Muscle of back (tissue), 11 donors: ENCODE data around the gene PRRT1B. TPM values are rescaled to one million over a fixed set of nuclear protein-coding genes. Genes with fewer than 3 reads are reported as not detected.

Experiments used
- DNase-seq, 3 donors: peaks; one replicate each; pipeline versions ENCODE4 v3.0.0 to v3.0.0-alpha.2; 2013
- polyA plus RNA-seq, 10 donors: library from polyadenylated mRNA; unstranded; fragments of 120-200 nt; gene quantifications; one replicate each; pipeline ENCODE4 v1.2.1, GENCODE V29; 2013; ENCODE audit not compliant: insufficient read length in 10 of 10

The PRRT1B gene
- polyA plus RNA-seq, 10 donors = 0.11 TPM; not detected in 9

DNA sequence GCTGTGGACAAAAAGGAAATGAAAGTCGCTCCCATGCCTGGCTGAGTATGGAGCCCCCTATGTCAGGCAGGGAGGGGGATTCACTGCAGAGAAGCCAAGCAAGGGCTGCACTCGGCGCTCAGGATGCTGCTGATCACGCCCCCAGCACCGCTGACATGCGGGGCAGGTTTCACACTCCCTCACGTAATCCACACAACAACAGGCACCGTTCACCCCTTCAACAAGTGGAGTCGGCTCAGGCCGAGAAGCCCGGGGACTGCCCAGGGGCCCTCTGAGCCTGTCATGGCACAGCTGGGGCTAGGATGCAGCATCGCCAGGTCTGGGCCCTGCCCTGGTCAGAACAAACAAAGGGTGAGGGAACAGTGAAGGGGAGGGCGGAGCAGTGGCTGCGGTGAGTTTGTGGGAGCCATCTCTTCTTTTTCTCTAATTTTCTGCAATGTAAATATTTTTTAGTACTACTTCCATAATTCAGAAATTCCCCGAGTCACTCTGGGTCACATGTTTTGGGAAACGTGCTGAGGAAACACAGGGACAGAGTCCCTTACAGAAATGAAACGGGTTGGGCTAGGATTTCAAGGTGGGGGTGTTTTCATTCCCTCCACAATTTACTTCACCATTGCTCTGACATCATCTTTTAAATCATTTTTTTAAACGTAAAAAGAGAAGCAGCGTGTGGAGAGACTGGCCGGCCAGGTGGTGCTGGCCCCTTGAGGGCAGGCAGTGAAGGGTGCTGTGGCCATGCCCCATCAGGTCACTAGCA, 49.8 kb downstream of the PRRT1B start:
- DNase-seq = no peak

DNA sequence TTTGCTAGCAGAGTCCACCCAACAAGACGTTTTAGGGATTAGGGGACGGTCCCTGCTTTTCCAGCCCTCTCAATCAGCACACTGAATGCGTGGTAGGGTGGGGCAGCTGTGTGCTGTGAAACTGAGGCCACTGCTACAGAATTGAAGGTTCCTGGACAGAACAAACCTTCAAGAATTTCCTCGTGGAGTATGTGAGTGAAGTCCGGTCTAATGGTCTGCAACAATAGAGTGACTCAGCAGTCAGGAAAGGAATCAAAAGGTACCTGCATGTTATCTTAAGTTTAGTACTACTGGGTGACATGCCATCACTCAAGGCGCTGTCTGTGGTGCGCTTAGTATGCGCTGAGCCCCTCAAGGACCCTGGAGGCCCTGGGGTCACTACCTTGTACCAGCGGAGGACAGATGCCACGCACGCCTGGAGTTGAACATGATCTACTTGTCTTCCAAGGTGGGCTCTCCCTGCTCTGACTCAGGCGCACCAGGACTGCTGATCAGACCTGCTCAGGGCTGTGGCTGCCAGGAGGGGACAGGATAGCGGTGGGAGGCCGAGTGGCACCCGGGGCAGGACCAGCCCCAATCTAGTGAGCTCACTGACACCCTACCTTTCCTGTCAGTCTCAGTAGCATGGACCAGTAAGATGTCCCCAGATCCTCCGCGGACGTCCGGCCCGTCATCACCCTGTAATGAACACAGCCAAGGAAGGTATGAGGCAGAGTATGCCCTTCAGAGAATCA, 50.5 kb downstream of the PRRT1B start:
- no peak for DNase-seq

DNA sequence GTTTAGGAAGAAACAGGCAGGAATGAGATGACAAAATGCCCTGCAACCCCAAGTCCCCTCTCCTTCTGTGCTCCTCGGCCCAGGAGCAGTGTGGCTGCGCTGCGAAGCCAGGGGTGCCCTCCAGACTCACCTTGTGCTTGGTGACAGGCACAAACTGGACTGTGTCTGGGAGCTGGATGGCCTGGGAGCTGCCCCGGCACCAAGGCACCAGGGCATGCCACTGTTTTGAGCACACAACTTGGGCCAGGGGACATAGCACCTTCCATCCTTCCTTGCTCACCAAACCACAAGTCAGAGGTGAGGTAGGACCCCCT, 51.1 kb downstream of the PRRT1B start:
- DNase-seq = no peak

DNA sequence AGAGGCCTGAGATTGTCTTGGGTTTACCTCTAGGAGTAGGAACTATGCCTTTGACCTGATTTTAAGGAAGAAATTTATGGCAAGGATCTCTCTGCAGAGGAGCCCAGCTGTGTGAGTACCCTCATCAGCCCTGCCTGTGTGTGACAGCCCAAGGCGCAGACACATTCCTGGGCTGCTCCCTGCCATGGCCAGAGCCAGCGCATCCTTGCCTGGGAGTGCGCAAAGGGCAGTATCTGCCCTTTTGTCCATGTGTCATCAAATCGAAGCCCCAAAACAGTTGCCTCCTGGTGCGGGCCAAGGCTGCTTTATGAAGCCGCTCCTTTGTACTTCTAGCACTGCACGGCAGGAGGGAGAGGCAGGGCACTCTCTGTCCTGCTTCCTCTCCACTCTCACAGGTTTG, 51.9 kb downstream of the PRRT1B start:
- no peak for DNase-seq

DNA sequence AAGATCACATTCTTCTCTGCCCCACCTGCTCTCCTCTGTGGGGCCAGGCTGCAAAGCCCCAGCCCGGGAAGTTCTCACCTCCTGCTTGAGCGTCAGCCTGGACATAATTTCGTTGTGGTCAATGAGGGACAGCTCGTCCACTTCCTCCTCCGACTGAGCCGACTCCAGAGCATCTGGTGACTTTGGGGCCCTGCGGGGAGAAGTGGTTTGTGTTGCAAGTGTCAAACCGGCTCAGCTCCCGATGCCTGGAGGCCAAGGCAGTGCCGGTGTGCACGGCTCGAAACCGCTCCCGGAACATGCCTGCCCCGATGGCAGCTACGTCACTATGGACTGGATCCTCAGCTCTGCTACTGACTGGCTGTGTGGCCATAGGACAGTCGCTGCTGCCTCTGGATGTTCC, 52.8 kb downstream of the PRRT1B start:
- peak in 1 of 3 donors; percentile 45 for DNase-seq

DNA sequence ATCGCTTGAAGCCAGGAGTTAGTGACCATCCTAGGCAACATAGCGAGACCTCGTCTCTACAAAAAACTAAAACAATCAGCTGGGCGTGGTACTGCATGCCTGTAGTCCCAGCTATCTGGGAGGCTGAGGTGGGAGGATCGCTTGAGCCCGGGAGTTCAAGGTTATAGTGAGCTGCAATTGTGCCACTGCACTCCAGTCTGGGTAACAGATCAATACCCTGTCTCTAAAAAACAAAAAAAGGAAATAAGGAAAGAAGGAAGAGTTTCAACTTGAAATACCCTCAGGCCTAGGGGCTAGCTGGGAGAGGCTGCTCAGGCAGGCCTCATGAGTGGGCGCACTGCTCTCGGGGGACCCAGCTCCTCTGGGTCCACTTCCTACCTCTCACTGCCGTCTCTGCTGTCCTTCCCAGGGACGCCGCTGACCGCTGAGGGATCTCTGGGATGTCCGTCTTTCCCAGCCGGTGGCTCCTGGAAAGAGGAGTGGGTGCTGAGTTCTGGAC, 56.4 kb downstream of the PRRT1B start:
- no peak for DNase-seq

DNA sequence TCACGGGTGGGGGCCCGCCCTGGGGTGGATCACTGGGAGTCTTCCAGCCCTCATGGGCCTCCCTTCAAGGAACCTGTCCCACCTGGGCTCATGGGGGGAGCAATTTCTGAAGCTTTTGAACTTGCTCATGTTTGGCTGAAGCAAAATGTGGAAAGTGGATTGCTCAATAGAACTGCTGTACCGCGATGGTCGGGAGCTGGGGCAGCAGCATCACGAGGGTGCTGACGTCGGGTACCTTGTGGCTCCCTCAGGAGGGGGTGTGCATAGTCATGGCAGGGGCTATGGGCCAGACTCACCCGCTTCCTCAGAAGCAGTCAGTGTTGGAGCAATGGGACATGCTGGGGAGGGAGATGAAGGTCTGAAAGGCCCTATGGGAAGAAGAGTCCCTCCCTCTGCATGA, 57.9 kb downstream of the PRRT1B start:
- no peak for DNase-seq

DNA sequence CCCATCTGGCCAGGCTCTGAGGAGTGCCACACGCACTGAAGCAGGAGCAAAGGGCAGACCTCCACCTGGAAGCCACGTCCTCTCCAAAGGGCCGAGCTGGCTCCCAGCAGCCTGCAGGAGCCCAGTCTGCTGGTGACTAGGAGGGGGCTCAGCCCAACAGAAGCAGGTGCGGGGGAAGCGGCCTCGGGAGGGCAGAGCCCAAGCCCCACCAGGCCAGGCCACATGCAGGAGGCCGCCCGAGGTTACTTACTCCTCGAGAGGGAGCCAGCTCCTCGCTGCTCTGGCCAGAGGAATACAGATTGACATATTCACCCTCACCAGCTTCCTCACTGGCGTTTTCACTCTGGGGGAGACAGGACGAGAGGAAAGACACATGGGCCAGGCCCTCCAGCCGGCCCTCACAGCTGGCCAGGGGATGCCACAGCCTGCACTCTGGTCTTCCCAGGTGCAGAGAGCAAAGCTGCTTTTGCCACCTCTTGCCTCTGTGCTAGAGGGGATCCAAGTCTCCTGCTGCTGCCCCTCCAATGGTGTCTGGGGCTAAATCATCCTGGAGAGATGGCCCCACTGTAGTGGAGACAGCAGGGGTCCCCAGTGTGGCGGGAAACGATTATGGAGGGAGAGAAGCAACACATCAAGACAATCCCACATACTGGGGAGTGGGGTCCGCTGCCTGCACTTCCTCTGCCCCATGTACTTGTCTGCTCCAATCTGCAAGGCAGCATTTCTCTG, 58.6 kb downstream of the PRRT1B start:
- no peak for DNase-seq

DNA sequence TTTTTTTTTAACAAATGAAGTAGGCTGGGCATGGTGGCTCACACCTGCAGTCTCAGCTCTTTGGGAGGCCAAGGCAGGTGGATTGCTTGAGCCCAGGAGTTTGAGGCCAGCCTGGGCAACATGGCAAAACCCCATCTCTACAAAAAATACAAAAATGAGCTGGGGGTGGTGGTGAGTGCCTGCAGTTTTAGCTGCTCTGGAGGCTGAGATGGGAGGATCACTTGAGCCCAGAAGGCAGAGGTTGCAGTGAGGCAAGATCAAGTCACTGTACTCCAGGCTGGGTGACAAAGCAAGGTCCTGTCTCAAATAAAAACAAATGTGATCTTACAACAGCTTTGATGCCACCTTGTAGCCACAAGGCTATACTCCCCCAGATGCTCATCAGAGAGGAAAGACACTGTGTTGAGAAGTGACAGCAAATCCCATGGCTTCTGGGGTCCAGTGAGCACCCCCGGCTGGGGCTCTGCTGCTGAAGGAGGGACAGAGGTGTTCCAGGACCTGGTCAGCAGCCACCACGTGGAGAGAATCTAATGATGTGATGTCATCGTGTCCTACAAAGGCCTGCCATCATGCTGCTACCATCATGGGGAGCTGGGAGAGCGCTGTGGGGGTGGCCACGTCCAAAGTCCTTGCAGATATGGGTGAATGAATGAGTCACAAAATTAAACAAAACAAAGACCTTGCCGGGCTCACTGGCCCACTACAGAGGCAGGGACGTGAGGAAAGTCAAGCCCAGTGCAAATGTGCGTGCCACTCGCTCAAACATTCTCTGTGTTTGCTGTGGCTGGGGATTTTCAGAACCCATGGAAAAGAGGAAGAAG, 60.7 kb downstream of the PRRT1B start:
- DNase-seq = no peak

DNA sequence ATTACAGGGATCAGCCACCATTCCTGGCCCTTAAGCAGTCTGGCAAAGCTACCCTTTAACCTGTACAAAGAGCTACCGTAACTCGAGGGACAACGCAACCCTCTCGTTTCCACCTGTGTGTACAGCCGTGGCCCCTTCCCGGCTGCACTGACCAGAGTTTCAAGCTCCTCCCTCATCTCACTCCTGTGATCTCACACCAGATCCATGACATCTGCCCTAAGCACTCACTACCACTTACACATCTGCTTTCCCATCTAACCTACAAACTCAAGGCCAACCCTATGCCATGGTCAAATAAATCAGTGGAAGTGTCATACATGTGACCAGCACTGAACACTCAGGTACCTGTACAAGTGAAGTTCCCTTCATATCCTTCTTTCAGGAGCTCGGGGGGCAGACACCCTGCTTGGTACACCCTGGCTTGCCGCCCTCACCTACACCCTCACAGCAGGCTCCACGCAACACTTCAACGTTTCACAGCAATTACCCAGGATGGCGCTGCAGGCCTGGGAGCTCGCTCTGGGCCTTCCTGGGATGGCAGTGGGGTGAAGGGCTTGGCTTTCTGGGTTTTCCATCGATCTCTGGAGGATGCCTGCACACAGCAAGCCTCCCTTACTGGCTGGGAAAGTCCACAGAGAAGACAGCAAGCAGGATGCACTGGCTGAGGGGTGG, 61.7 kb downstream of the PRRT1B start:
- DNase-seq = no peak

DNA sequence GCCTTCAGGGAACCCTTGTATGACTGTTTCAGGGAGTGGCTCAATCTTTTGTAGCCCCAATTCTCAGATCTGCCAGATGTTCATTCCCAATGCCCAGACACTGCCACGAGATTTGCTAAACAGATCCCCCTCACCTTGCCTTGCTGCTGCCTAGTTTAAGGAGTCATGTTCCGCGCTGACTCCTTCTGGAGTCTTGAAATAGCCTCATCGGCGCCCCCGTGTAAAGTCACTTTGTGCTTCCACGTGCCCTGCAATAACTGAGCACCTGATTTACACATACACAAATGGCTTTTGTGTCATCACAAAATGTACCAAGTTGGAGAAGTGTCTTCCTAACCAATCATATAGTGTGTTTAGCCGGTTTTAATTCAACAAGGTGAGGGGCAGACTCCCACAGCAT, 62.3 kb downstream of the PRRT1B start:
- DNase-seq = no peak

DNA sequence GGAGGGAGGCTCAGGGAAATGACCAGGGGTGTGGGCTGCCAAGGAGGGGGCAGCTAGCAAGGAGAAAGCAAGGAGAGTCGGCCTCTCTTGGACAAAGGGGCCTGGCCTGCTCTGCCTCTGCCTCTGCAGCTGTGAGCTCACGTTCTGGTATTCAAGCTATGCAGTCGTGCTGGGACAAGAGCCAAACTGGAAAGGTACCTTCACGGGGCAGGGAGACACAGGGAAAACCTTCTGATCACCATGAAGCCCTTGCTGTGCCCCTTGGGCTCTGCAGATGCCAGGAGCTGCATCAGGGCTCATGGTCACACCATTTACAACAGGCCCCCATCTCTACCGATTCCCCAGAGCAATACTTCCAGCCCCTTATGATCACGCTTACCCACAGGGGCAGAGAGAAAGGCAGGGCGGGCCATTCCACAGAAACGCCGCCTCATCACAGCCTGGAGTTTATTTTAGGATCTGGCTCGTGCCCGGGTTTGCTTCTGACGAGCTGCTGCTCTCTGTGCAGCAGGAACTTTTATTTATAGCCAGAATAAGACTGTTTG, 63.2 kb downstream of the PRRT1B start:
- peak; percentile 88 to 94 (median 92) for DNase-seq

Other genes with a start within 250 kb of the PRRT1B start
- gene PRRC2B, start 151.4 kb upstream of the PRRT1B start, polyA plus RNA-seq = 100 to 1,000 TPM; 124 to 177 (median 145) TPM
- 10 to 100 TPM; 16.5 to 29.7 (median 21.0) TPM for gene POMT1, start 42.6 kb upstream of the PRRT1B start, polyA plus RNA-seq
- 10 to 100 TPM; 19.4 to 27.5 (median 22.9) TPM for gene UCK1, start 14.3 kb upstream of the PRRT1B start, polyA plus RNA-seq
- gene RAPGEF1, start 194.6 kb downstream of the PRRT1B start, polyA plus RNA-seq = 10 to 100 TPM; 72.1 to 97.6 (median 81.1) TPM